Peyer's patch (tissue), 4 donors: ENCODE results near the gene GRM1. TPM values are rescaled to one million over a fixed set of nuclear protein-coding genes. Genes with fewer than 3 reads are reported as not detected.

Experiments
- DNase-seq, 3 donors: peaks; one replicate each; pipeline ENCODE4 v3.0.0-alpha.2; 2017 to 2019
- H3K27ac ChIP-seq, 4 donors: fragments of 200-600 bp; sonication (generic); one replicate each; pipeline ENCODE4 v1.5.1; 2016 to 2019
- H3K27me3 ChIP-seq, 2 donors: fragments of 200-600 bp; sonication (generic); one replicate each; pipeline ENCODE4 v1.5.1; 2019
- H3K36me3 ChIP-seq, 3 donors: fragments of 200-600 bp; sonication (generic); one replicate each; pipeline ENCODE4 v1.5.1; 2016 to 2019
- H3K4me1 ChIP-seq, 4 donors: fragments of 200-600 bp; sonication (generic); one replicate each; pipeline ENCODE4 v1.5.1; 2016 to 2019
- H3K4me3 ChIP-seq, 4 donors: fragments of 200-600 bp; sonication (generic); 1 replicate in 3 of 4; 2 replicates in 1 of 4; pipeline ENCODE4 v1.5.1; 2016 to 2019; ENCODE audit warnings: mild to moderate bottlenecking in 1 of 4
- H3K9me3 ChIP-seq, 4 donors: fragments of 200-600 bp; sonication (generic); one replicate each; pipeline ENCODE4 v1.5.1; 2016 to 2019; ENCODE audit warnings: mild to moderate bottlenecking in 1 of 4
- CTCF ChIP-seq, 6 experiments: fragments of 450-650 bp in 4 of 6; fragments of 200-600 bp in 2 of 6; sonication (generic) in 1 of 6; IDR thresholded peaks; one replicate each; pipeline ENCODE4 v1.5.1; 2017 to 2019; ENCODE audit warnings: antibody characterized with exemption in 6 of 6, mild to moderate bottlenecking in 3 of 6, moderate library complexity in 1 of 6
- POLR2A ChIP-seq, 2 donors: fragments of 450-650 bp; IDR thresholded peaks; one replicate each; pipeline ENCODE4 v1.5.1; 2017; ENCODE audit warnings: antibody characterized with exemption in 2 of 2, mild to moderate bottlenecking in 2 of 2, moderate library complexity in 2 of 2
- total RNA-seq, 4 donors: library from RNA; depleted of rRNA; stranded (reverse); fragments of >200 nt; gene quantifications; one replicate each; pipeline ENCODE4 v1.1.0, GENCODE V29; 2016

GRM1 gene
- total RNA-seq, 4 donors from 2014 or later = not detected

- TF ChIP-seq POLR2A (IDR thresholded peaks at IDR 0.05) (no peak), CTCF (IDR thresholded peaks at IDR 0.05) (no peak)
- H3K4me3 ChIP-seq = no peak overlapping the region
Measured at GRCh38 chr6:146402476-146402875, 373.6 kb downstream of the GRM1 start.

GRCh38 chr6:146408583-146408982 lies 379.7 kb downstream of the GRM1 start:
- no peak for DNase-seq
- no peak overlapping the region for H3K4me3 ChIP-seq
- no peaks in the 10 kb centered on the region for H3K4me1 ChIP-seq
- H3K27ac ChIP-seq = no peak overlapping the region
- no peaks in the 10 kb centered on the region for H3K9me3 ChIP-seq
- no peaks in the 10 kb centered on the region for H3K36me3 ChIP-seq
- TF ChIP-seq CTCF (IDR thresholded peaks at IDR 0.05) (no peak), POLR2A (IDR thresholded peaks at IDR 0.05) (no peak)
- H3K27me3 ChIP-seq = no peaks in the 10 kb centered on the region

More at GRCh38 chr6:146402476-146402875, 373.6 kb downstream of the GRM1 start:
- no peaks in the 10 kb centered on the region for H3K36me3 ChIP-seq
- no peaks in the 10 kb centered on the region for H3K4me1 ChIP-seq
- no peaks in the 10 kb centered on the region for H3K27me3 ChIP-seq
- no peak overlapping the region for H3K27ac ChIP-seq
- H3K9me3 ChIP-seq = no peaks in the 10 kb centered on the region
- no peak for DNase-seq

GRCh38 chr6:146410851-146411595 lies 382.2 kb downstream of the GRM1 start:
- no peak overlapping the region for H3K4me3 ChIP-seq
- no peaks in the 10 kb centered on the region for H3K36me3 ChIP-seq
- H3K9me3 ChIP-seq = no peaks in the 10 kb centered on the region
- TF ChIP-seq CTCF (IDR thresholded peaks at IDR 0.05) (no peak), POLR2A (IDR thresholded peaks at IDR 0.05) (no peak)
- no peak overlapping the region for H3K27ac ChIP-seq
- no peak for DNase-seq
- no peaks in the 10 kb centered on the region for H3K4me1 ChIP-seq
- no peaks in the 10 kb centered on the region for H3K27me3 ChIP-seq

- no peak for DNase-seq
- H3K27ac ChIP-seq = no peak overlapping the region
- no peak overlapping the region for H3K4me3 ChIP-seq
- H3K4me1 ChIP-seq = no peaks in the 10 kb centered on the region
- no peaks in the 10 kb centered on the region for H3K36me3 ChIP-seq
- TF ChIP-seq CTCF (IDR thresholded peaks at IDR 0.05) (no peak), POLR2A (IDR thresholded peaks at IDR 0.05) (no peak)
- H3K27me3 ChIP-seq = no peaks in the 10 kb centered on the region
- H3K9me3 ChIP-seq = no peaks in the 10 kb centered on the region
Measured at GRCh38 chr6:146419576-146419975, 390.7 kb downstream of the GRM1 start.

GRCh38 chr6:146420255-146420654 lies 391.4 kb downstream of the GRM1 start:
- Histone ChIP-seq H3K9me3 (no peaks in the 10 kb centered on the region), H3K4me3 (no peak overlapping the region), H3K27me3 (no peaks in the 10 kb centered on the region), H3K4me1 (no peaks in the 10 kb centered on the region), H3K27ac (no peak overlapping the region), H3K36me3 (no peaks in the 10 kb centered on the region)
- no peak for TF ChIP-seq POLR2A (IDR thresholded peaks at IDR 0.05)
- no peak for TF ChIP-seq CTCF (IDR thresholded peaks at IDR 0.05)
- DNase-seq = no peak
